ENCODE measurements around the gene CRACR2A. TPM values are rescaled to one million over a fixed set of nuclear protein-coding genes. Genes with fewer than 3 reads are reported as not detected.

Gene CRACR2A
- total RNA-seq, 1 donor from 2014 or later: 4.4 TPM

- Histone ChIP-seq H3K4me1 (no peaks in the 10 kb centered on the region), H3K9me3 (no peaks in the 10 kb centered on the region), H3K4me3 (no peak overlapping the region), H3K27me3 (no peaks in the 10 kb centered on the region), H3K36me3 (no peaks in the 10 kb centered on the region), H3K27ac (no peak overlapping the region)
- TF ChIP-seq POLR2AphosphoS5 (IDR thresholded peaks at IDR 0.05; ENCODE audit: insufficient read depth in 1 of 2, low read depth in 1 of 2) (no peak), POLR2A (IDR thresholded peaks at IDR 0.05) (no peak), CTCF (IDR thresholded peaks at IDR 0.05) (no peak)
- no peak for DNase-seq (ENCODE audit: extremely low spot score in 2 of 2)
- intact Hi-C loops (cut with DNase I): no loop called here
Measured at GRCh38 chr12:3655328-3655900, 97.5 kb downstream of the CRACR2A start.

GRCh38 chr12:3651585-3652424 is 101.1 kb downstream of the CRACR2A start:
- Histone ChIP-seq H3K27me3 (no peaks in the 10 kb centered on the region), H3K4me3 (no peak overlapping the region), H3K36me3 (no peaks in the 10 kb centered on the region), H3K9me3 (no peaks in the 10 kb centered on the region), H3K27ac (no peak overlapping the region), H3K4me1 (no peaks in the 10 kb centered on the region)
- intact Hi-C loops (cut with DNase I): no loop called here
- DNase-seq (ENCODE audit: extremely low spot score in 2 of 2): no peak
- TF ChIP-seq POLR2A (IDR thresholded peaks at IDR 0.05) (no peak), POLR2AphosphoS5 (IDR thresholded peaks at IDR 0.05; ENCODE audit: insufficient read depth in 1 of 2, low read depth in 1 of 2) (no peak), CTCF (IDR thresholded peaks at IDR 0.05) (no peak)

GRCh38 chr12:3647504-3647903 is 105.4 kb downstream of the CRACR2A start:
- no peaks in the 10 kb centered on the region for H3K27me3 ChIP-seq
- no peaks in the 10 kb centered on the region for H3K9me3 ChIP-seq
- H3K36me3 ChIP-seq: no peaks in the 10 kb centered on the region
- intact Hi-C loops (cut with DNase I): no loop called here
- H3K4me1 ChIP-seq: no peaks in the 10 kb centered on the region
- DNase-seq (ENCODE audit: extremely low spot score in 2 of 2): no peak
- no peak for TF ChIP-seq POLR2A (IDR thresholded peaks at IDR 0.05)
- TF ChIP-seq POLR2AphosphoS5 (IDR thresholded peaks at IDR 0.05; ENCODE audit: insufficient read depth in 1 of 2, low read depth in 1 of 2): no peak
- TF ChIP-seq CTCF (IDR thresholded peaks at IDR 0.05): no peak
- H3K4me3 ChIP-seq: no peak overlapping the region
- H3K27ac ChIP-seq: no peak overlapping the region

GRCh38 chr12:3646561-3647241 is 106.2 kb downstream of the CRACR2A start:
- no peaks in the 10 kb centered on the region for H3K36me3 ChIP-seq
- H3K9me3 ChIP-seq: no peaks in the 10 kb centered on the region

GRCh38 chr12:3645091-3645490 is 107.8 kb downstream of the CRACR2A start:
- no peak for TF ChIP-seq POLR2AphosphoS5 (IDR thresholded peaks at IDR 0.05; ENCODE audit: insufficient read depth in 1 of 2, low read depth in 1 of 2)
- no peak for TF ChIP-seq POLR2A (IDR thresholded peaks at IDR 0.05)
- no peak for TF ChIP-seq CTCF (IDR thresholded peaks at IDR 0.05)
- Histone ChIP-seq H3K27me3 (no peaks in the 10 kb centered on the region), H3K36me3 (no peaks in the 10 kb centered on the region), H3K4me3 (no peak overlapping the region), H3K27ac (no peak overlapping the region), H3K4me1 (no peaks in the 10 kb centered on the region), H3K9me3 (no peaks in the 10 kb centered on the region)
- intact Hi-C loops (cut with DNase I): no loop called here
- no peak for DNase-seq (ENCODE audit: extremely low spot score in 2 of 2)

More at GRCh38 chr12:3646561-3647241, 106.2 kb downstream of the CRACR2A start:
- Histone ChIP-seq H3K4me1 (no peaks in the 10 kb centered on the region), H3K4me3 (no peak overlapping the region), H3K27ac (no peak overlapping the region), H3K27me3 (no peaks in the 10 kb centered on the region)
- intact Hi-C loops (cut with DNase I): no loop called here
- TF ChIP-seq POLR2A (IDR thresholded peaks at IDR 0.05): no peak
- DNase-seq (ENCODE audit: extremely low spot score in 2 of 2): no peak
